ENCODE measurements around the gene LRRK2. TPM values are rescaled to one million over a fixed set of nuclear protein-coding genes. Genes with fewer than 3 reads are reported as not detected.

LRRK2 gene
- total and polyA plus RNA-seq, 8 donors, result 3.8 to 515 (median 6.5) TPM

DNA sequence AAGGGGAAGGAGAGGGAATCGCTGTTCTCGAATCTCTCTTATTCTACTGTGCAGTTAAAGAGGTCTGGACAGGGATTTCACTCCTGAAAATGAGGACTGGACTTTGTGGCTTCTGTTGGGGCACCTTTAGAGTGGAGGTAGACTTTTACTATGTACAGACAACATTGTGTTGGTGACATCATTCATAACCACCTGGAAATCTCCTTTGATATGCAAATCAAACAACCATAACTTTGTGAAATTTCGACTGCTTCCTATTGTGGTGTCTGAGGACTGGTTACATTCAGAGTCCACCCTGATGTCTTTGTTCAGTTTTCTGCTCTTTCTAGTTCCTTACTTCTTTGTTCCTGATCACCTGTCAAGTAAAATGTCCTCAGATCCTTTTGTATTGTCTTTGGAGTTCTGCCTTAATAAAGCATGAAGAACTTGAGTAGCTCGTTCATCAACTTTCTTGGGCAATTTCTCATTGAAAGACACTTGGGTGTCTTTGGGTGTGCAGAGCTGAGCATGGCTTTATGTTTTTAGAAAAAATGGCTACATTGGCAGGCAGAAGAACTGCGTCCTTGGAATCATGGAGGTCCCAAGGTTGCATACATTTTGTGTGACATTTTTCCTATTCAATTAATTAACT, 29.8 kb downstream of the LRRK2 start:
- Histone ChIP-seq H3K27ac (no peak overlapping the region), H3K36me3 (peaks cover 0 to 90% of the 10 kb centered on the region in 2 donors), H3K9me3 (no peaks in the 10 kb centered on the region), H3K4me1 (no peaks in the 10 kb centered on the region), H3K4me3 (no peak overlapping the region), H3K27me3 (no peaks in the 10 kb centered on the region)
- intact Hi-C loops (cut with DNase I), result no loop called here
- no peak for DNase-seq
- no peak for TF ChIP-seq CTCF (IDR thresholded peaks at IDR 0.05)
- no peak for ATAC-seq

- H3K4me1 ChIP-seq, result no peaks in the 10 kb centered on the region
- no peak for ATAC-seq
- peak in 2 of 4 donors; percentile 8 to 45 for DNase-seq
- intact Hi-C loops (cut with DNase I), result no loop called here
- no peak for TF ChIP-seq CTCF (IDR thresholded peaks at IDR 0.05)
- peaks cover 0 to 79% of the 10 kb centered on the region in 2 donors for H3K36me3 ChIP-seq
- no peaks in the 10 kb centered on the region for H3K27me3 ChIP-seq
- no peak overlapping the region for H3K4me3 ChIP-seq
- H3K27ac ChIP-seq, result no peak overlapping the region
- H3K9me3 ChIP-seq, result no peaks in the 10 kb centered on the region
Measured at GRCh38 chr12:40258371-40258770, 33.6 kb downstream of the LRRK2 start.

DNA sequence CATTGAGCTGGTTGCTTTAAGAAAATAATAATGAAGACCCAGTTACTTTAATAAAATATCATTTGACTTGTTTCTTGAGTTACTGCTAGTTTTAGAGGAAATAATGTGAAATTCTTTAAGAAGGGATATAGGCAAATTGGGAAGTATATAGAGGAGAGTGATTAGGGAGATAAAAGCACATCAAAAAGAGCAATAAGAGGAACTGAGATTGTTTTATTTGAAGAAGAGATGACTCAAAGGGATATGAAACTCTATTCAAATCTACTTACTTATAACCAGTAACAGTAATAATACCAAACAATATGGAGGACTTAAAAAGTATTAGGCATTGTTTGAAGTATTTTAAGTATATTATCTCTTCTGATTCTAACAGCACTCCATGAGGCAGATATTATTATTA, 37.1 kb downstream of the LRRK2 start:
- Histone ChIP-seq H3K36me3 (peaks cover 0 to 80% of the 10 kb centered on the region in 2 donors), H3K4me1 (no peaks in the 10 kb centered on the region), H3K27ac (no peak overlapping the region), H3K4me3 (no peak overlapping the region), H3K27me3 (no peaks in the 10 kb centered on the region), H3K9me3 (peaks cover 0 to 4% of the 10 kb centered on the region in 2 donors)
- DNase-seq (no peak), ATAC-seq (no peak)
- TF ChIP-seq CTCF (IDR thresholded peaks at IDR 0.05), result no peak
- intact Hi-C loops (cut with DNase I), result no loop called here

DNA sequence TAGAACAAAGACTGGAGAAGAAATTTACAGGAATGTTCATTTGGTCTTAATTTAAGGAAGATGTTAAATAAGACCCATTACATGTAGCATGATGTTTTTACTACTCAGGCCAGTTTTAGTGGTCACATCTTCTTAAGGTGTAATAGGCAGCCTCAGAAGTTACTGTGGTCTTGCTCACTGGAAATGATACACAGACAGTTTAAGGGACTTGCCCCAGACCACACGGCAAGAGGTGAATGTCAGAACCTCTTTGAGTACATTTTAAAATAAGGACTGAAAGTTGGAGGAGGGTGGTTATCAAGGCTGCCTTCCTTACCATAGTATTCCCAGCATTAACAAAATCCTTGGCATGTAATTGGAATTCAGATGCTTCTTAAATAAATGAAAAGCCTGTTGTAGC, 37.9 kb downstream of the LRRK2 start:
- no peaks in the 10 kb centered on the region for H3K4me1 ChIP-seq
- ATAC-seq, result no peak
- peaks cover 0 to 4% of the 10 kb centered on the region in 2 donors for H3K9me3 ChIP-seq
- no peak overlapping the region for H3K4me3 ChIP-seq
- no peak overlapping the region for H3K27ac ChIP-seq
- TF ChIP-seq CTCF (IDR thresholded peaks at IDR 0.05), result no peak
- no peak for DNase-seq
- H3K27me3 ChIP-seq, result no peaks in the 10 kb centered on the region
- H3K36me3 ChIP-seq, result peaks cover 0 to 79% of the 10 kb centered on the region in 2 donors
- intact Hi-C loops (cut with DNase I), result no loop called here

DNA sequence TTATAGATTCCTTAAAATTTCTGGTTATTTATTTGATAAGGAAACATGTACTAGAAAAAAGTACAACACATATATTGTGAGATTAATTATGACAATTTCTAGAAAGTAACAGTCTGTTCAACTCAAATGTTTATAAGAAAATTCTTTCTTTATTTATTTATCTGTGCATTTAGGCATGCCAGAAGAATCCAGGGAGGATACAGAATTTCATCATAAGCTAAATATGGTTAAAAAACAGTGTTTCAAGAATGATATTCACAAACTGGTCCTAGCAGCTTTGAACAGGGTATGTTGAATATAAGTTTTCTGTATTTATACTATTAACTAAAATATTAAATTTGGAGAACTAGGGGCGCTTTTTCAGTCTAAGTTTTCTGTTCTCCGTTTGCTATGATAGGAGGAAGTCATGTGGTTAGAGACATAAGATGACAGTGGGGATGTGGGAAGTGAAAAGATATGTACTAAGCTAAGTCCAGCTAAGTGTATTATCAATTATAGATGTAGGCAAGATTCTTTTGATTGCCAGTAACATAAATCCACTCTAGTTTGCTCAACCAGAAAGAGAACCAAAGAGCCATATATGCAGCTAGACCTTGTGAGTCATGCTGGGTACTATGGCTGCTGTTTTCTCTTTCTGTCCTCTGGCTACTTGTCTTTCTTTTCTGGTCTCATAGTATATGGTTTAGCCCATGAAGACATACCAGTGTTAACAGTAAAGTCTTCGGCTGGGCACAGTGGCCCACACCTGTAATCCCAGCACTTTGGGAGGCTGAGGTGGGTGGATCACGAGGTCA, 39.0 kb downstream of the LRRK2 start:
- no peaks in the 10 kb centered on the region for H3K4me1 ChIP-seq
- no peak overlapping the region for H3K27ac ChIP-seq
- H3K27me3 ChIP-seq, result no peaks in the 10 kb centered on the region
- no peak for TF ChIP-seq CTCF (IDR thresholded peaks at IDR 0.05)
- DNase-seq, result no peak
- no peak overlapping the region for H3K4me3 ChIP-seq
- peaks cover 0 to 74% of the 10 kb centered on the region in 2 donors for H3K36me3 ChIP-seq
- H3K9me3 ChIP-seq, result peaks cover 0 to 4% of the 10 kb centered on the region in 2 donors
- intact Hi-C loops (cut with DNase I), result no loop called here
- ATAC-seq, result no peak

All from left lung (tissue), 10 donors.